ENCODE results near the gene PPP1R37.

DNA sequence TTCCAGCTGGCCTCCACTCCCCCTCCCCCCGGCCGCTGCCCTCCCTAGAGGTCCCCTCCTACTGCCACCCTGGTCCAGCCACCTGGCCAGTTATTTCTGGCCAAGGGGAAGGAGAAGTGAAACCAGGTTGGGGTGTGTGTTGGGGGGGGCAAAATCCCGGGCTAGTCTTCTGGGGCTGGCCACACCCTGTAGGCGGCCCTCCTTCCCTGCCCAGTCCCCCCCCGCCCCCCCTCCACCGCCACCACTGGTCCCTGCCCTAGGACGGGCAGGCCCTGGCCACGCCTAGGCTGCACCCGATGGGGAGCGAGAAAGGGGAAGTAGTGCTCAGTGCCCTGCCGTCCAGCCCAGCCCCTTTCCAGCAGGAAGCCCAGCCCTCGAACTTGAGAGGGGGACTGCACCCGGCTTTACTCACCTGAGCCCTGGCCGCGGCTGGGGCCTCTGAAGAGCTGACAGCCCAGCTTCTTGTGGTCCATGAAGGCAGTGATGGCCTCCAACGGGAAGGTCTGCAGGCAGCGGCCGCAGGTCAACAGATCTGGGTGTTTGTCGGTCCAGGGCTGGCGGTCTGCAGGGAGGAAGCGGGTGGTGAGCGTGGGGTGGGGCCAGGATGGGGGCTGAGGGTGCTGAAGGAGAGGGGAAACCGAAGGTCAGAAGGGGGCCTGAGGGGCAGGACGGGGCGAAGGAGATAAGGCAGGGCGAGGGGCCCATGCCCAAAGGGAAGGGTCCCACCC is 17.5 kb upstream of the PPP1R37 start:
- TF ChIP-seq CTCF (IDR thresholded peaks at IDR 0.05): no peak
- TF ChIP-seq POLR2A (IDR thresholded peaks at IDR 0.05): no peak

All from lower leg skin (tissue), 3 donors.